Measurements from ENCODE around the gene COL4A1. TPM values are rescaled to one million over a fixed set of nuclear protein-coding genes. Genes with fewer than 3 reads are reported as not detected.

Gene COL4A1
- polyA plus RNA-seq, 1 of the 3 experiments (the other 2 are of a cell fraction): 30.3 TPM

GRCh38 chr13:110138700-110139036, 168.3 kb downstream of the COL4A1 start:
- no peaks in the 10 kb centered on the region for H4K20me1 ChIP-seq (ENCODE audit: insufficient read depth)
- peak overlapping the region; percentile 70 to 73 for H3K4me3 ChIP-seq (ENCODE audit: low read depth in 2 of 2, low read length in 1 of 2)
- 0 out of 2 replicates have a peak, but pooled peaks cover 6% of the 10 kb centered on the region for H3K9me3 ChIP-seq
- CTCF ChIA-PET: interaction anchor here (0.9 to 2.0 kb wide), 4 partner anchors 15 to 1178 kb away, joined by 3 to 8 read pairs (median 6); no protein-coding TSS in a partner anchor
- H3K4me2 ChIP-seq: peak overlapping the region; percentile 71
- peaks cover 21% of the 10 kb centered on the region for H3F3A ChIP-seq (replicated peaks; ENCODE audit: insufficient read depth)
- no peaks in the 10 kb centered on the region for H3K27me3 ChIP-seq (ENCODE audit: insufficient read depth)
- H3K4me1 ChIP-seq (ENCODE audit: control insufficient read depth in 1 of 2, insufficient read depth in 2 of 2, low read depth in 1 of 2, low read length in 1 of 2): peaks cover 0 to 6% of the 10 kb centered on the region in 2 experiments; a peak in 1 of 4 replicates
- 0 out of 4 replicates have a peak overlapping the region, but pooled peaks of 1 of the 2 experiments have one; percentile 39 for H3K27ac ChIP-seq (ENCODE audit: low read depth in 2 of 2, low read length in 1 of 2)
- TF ChIP-seq CTCF (IDR thresholded peaks at IDR 0.05) (no peak), GABPA (IDR thresholded peaks at IDR 0.05; ENCODE audit: low read depth) (no peak), NFIC (IDR thresholded peaks at IDR 0.05; ENCODE audit: borderline replicate concordance) (no peak), USF1 (IDR thresholded peaks at IDR 0.05; ENCODE audit: borderline replicate concordance, low read depth) (no peak), REST (IDR thresholded peaks at IDR 0.05; ENCODE audit: low read depth, low read length) (no peak), TEAD4 (IDR thresholded peaks at IDR 0.05; ENCODE audit: borderline replicate concordance, insufficient read depth) (no peak)
- no peak overlapping the region for H2AFZ ChIP-seq (ENCODE audit: low read depth)
- H3K79me2 ChIP-seq (ENCODE audit: insufficient read depth): no peaks in the 10 kb centered on the region
- DNase-seq: peak; percentile 60
- no peaks in the 10 kb centered on the region for H3K9me2 ChIP-seq
- 77% methylated on average over 8 of the region's 8 CpGs for WGBS (ENCODE audit: low lambda C conversion rate)
- H3K9ac ChIP-seq: peak overlapping the region; percentile 22; the same call in 1 of the 2 replicates
- peaks cover 0 to 7% of the 10 kb centered on the region in 2 experiments for H3K36me3 ChIP-seq (replicated peaks in 1 of 2; ENCODE audit: control insufficient read depth in 1 of 2, insufficient read depth in 2 of 2, low read length in 1 of 2)
- POLR2A ChIA-PET: no interaction called here

- Histone ChIP-seq H3K79me2 (ENCODE audit: insufficient read depth) (no peaks in the 10 kb centered on the region), H3K36me3 (replicated peaks in 1 of 2; ENCODE audit: control insufficient read depth in 1 of 2, insufficient read depth in 2 of 2, low read length in 1 of 2) (peaks cover 0 to 4% of the 10 kb centered on the region in 2 experiments), H3K4me1 (ENCODE audit: control insufficient read depth in 1 of 2, insufficient read depth in 2 of 2, low read depth in 1 of 2, low read length in 1 of 2) (peaks cover 0 to 6% of the 10 kb centered on the region in 2 experiments; a peak in 1 of 4 replicates), H3K9me3 (0 out of 2 replicates have a peak, but pooled peaks cover 6% of the 10 kb centered on the region), H3K27me3 (ENCODE audit: insufficient read depth) (no peaks in the 10 kb centered on the region), H4K20me1 (ENCODE audit: insufficient read depth) (no peaks in the 10 kb centered on the region), H3K4me3 (ENCODE audit: low read depth in 2 of 2, low read length in 1 of 2) (peak overlapping the region; percentile 70 to 73), H3K9me2 (no peaks in the 10 kb centered on the region), H3K9ac (peak overlapping the region; percentile 22; the same call in 1 of the 2 replicates), H3F3A (replicated peaks; ENCODE audit: insufficient read depth) (peaks cover 16% of the 10 kb centered on the region), H3K4me2 (peak overlapping the region; percentile 71), H3K27ac (ENCODE audit: low read depth in 2 of 2, low read length in 1 of 2) (peak overlapping the region in 1 of 2 experiments; percentile 39; a peak in 3 of 4 replicates), H2AFZ (ENCODE audit: low read depth) (peak overlapping the region; percentile 64; the same call in 1 of the 2 replicates)
- DNase-seq: peak; percentile 79
- 8% methylated on average over 32 of the region's 60 CpGs for WGBS (ENCODE audit: low lambda C conversion rate)
- CTCF ChIA-PET: interaction anchor here (0.6 to 2.0 kb wide), 12 partner anchors 15 to 1226 kb away, joined by 3 to 8 read pairs (median 3); no protein-coding TSS in a partner anchor
- POLR2A ChIA-PET: no interaction called here
- TF ChIP-seq SMC3 (IDR thresholded peaks at IDR 0.05; ENCODE audit: low read depth, low read length): 0 out of 2 replicates have a peak, but pooled peaks have one; percentile 6
- TF ChIP-seq TCF12 (IDR thresholded peaks at IDR 0.05): peak; percentile 59
- TF ChIP-seq GATA2 (CRISPR knock-in tag; IDR thresholded peaks at IDR 0.05): no peak
- TF ChIP-seq CTCF (IDR thresholded peaks at IDR 0.05): no peak
- TF ChIP-seq JUND (IDR thresholded peaks at IDR 0.05): peak; percentile 84
- no peak for TF ChIP-seq RFX5 (IDR thresholded peaks at IDR 0.05; ENCODE audit: low read length)
- 0 out of 2 replicates have a peak, but pooled peaks have one; percentile 22 for TF ChIP-seq PBX3 (IDR thresholded peaks at IDR 0.05)
- TF ChIP-seq FOSL2 (IDR thresholded peaks at IDR 0.05; ENCODE audit: borderline replicate concordance, low read depth): peak; percentile 95
- peak; percentile 18; the same call in 1 of the 2 replicates for TF ChIP-seq POLR2AphosphoS5 (IDR thresholded peaks at IDR 0.05; ENCODE audit: low read depth, low read length)
- TF ChIP-seq SIN3A (IDR thresholded peaks at IDR 0.05; ENCODE audit: borderline replicate concordance, low read depth, low read length): no peak
Observed at GRCh38 chr13:110138010-110138699, 168.8 kb downstream of the COL4A1 start.
